ENCODE results near the gene TRIP6.

DNA sequence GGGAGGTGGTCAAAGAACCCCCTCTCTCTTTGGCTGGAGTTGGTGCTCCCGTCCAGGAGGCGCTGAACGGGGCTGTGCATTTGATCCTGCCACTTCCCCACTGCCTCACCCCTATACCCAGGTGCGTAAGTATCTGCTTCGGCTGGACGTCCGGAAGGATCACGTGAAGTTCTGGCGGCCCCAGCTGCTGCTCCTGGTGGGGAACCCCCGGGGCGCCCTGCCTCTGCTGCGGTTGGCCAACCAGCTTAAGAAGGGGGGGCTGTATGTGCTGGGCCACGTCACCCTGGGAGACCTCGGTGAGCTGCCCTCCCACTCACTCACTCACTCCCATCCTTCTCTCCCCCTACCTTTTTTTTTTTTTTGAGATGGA lies 5.6 kb upstream of the TRIP6 start:
- TF ChIP-seq, protein P1, sequence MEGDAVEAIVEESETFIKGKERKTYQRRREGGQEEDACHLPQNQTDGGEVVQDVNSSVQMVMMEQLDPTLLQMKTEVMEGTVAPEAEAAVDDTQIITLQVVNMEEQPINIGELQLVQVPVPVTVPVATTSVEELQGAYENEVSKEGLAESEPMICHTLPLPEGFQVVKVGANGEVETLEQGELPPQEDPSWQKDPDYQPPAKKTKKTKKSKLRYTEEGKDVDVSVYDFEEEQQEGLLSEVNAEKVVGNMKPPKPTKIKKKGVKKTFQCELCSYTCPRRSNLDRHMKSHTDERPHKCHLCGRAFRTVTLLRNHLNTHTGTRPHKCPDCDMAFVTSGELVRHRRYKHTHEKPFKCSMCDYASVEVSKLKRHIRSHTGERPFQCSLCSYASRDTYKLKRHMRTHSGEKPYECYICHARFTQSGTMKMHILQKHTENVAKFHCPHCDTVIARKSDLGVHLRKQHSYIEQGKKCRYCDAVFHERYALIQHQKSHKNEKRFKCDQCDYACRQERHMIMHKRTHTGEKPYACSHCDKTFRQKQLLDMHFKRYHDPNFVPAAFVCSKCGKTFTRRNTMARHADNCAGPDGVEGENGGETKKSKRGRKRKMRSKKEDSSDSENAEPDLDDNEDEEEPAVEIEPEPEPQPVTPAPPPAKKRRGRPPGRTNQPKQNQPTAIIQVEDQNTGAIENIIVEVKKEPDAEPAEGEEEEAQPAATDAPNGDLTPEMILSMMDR (IDR thresholded peaks at IDR 0.05; ENCODE audit: borderline replicate concordance, extremely low read depth, low read length, poor library complexity, severe bottlenecking), result no peak
- TF ChIP-seq EZH2 (IDR thresholded peaks at IDR 0.05; ENCODE audit: borderline replicate concordance, low read depth, low read length, severe bottlenecking), result no peak

All from DND-41 (cell line).